NT2/D1 (cell line): Measurements from ENCODE around the gene LTBP1.

Experiments used
- DNase-seq: peaks from one replicate; pipeline ENCODE4 v3.0.0-alpha.2; 2011; ENCODE audit warnings: low read depth, low spot score
- H3K27me3 ChIP-seq: 2 replicates; pipeline ENCODE4 v1.6.0; 2011; ENCODE audit warnings: mild to moderate bottlenecking; ENCODE audit not compliant: insufficient read length, insufficient read depth
- H3K36me3 ChIP-seq: 2 replicates; pipeline ENCODE4 v1.6.1; 2011; ENCODE audit warnings: mild to moderate bottlenecking, low read length, mixed read lengths; ENCODE audit not compliant: insufficient read depth, insufficient read length
- H3K4me1 ChIP-seq: 2 replicates; pipeline ENCODE4 v1.5.1; 2011; ENCODE audit not compliant: insufficient read depth, insufficient read length
- H3K4me3 ChIP-seq: 2 replicates; pipeline ENCODE4 v1.5.1; 2011; ENCODE audit warnings: low read depth; ENCODE audit not compliant: insufficient read length
- H3K9ac ChIP-seq: 2 replicates; pipeline ENCODE4 v1.6.0; 2011; ENCODE audit warnings: low read depth; ENCODE audit not compliant: insufficient read length
- H3K9me3 ChIP-seq: 2 replicates; pipeline ENCODE4 v1.5.1; 2011; ENCODE audit warnings: mild to moderate bottlenecking, low read length; ENCODE audit not compliant: insufficient read depth
- SUZ12 ChIP-seq: IDR thresholded peaks from 2 replicates; pipeline ENCODE4 v1.6.1; 2011; ENCODE audit not compliant: insufficient read length, insufficient read depth; ENCODE audit errors: extremely low read depth
- YY1 ChIP-seq: IDR thresholded peaks from 2 replicates; pipeline ENCODE4 v1.6.1; 2011; ENCODE audit not compliant: insufficient read length, insufficient read depth
- ZNF274 ChIP-seq: IDR thresholded peaks from 2 replicates; pipeline ENCODE4 v1.6.1; 2011; ENCODE audit warnings: mild to moderate bottlenecking, low read depth, low read length

The LTBP1 gene

DNA sequence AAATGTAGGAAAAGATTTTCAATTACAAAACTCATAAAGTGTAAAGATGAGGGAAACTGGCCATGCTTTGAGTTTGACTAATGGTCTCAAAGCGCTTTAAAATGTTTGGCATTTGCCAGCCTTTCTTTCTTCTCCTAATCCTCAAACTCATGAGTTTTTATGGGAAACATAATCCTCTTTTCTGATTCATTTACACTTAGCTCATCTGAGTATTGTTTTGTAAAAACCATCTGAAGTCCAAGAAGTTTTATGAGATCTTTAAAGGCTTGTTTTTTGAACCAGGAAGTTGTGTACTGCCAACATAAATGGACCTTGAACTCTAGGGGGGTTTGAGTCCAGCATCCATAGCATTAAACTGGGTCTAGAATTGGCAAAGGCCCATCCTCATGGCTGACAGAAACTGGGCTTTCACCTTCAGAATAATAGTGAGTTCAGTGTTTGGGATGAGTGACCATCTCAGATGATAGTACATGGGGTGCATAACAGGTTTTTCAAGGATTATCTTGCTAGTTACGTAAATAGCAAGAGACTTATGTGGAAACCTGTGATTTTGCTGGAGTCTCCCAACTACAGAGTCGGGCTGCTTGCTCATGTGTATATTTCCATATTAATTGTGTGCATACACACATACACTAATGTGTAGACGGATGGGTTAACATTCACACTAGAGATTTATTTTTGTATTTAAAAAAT, 3.8 kb upstream of the LTBP1 start:
- no peak overlapping the region for H3K4me3 ChIP-seq
- TF ChIP-seq ZNF274, result no peak
- TF ChIP-seq SUZ12, result no peak
- no peak for TF ChIP-seq YY1
- H3K36me3 ChIP-seq, result no peaks in the 10 kb centered on the region
- no peaks in the 10 kb centered on the region for H3K9me3 ChIP-seq
- no peaks in the 10 kb centered on the region for H3K27me3 ChIP-seq
- DNase-seq, result no peak
- H3K9ac ChIP-seq, result no peak overlapping the region
- no peaks in the 10 kb centered on the region for H3K4me1 ChIP-seq

DNA sequence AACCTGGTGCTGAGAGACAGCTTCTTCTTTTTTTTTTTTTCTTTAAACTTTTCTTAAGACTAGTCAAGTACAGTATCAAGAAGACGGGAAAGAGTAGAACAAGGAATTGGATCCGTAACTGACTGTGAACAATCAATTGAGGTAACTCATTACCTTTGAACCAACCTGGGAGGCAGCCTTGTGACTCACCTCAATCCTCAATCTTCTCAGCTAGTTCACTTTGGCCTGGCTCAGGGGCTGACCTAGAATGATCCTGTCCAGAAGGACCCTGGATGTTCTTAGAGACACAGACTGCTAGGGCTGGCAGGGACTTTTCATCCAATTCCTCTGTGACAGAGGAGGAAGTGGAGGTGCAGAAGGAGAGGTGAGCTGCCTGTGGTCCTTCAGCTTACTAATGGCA, 1.5 kb upstream of the LTBP1 start:
- Histone ChIP-seq H3K36me3 (no peaks in the 10 kb centered on the region), H3K27me3 (no peaks in the 10 kb centered on the region), H3K9ac (no peak overlapping the region), H3K4me1 (no peaks in the 10 kb centered on the region), H3K9me3 (no peaks in the 10 kb centered on the region), H3K4me3 (no peak overlapping the region)
- no peak for TF ChIP-seq SUZ12
- no peak for DNase-seq

DNA sequence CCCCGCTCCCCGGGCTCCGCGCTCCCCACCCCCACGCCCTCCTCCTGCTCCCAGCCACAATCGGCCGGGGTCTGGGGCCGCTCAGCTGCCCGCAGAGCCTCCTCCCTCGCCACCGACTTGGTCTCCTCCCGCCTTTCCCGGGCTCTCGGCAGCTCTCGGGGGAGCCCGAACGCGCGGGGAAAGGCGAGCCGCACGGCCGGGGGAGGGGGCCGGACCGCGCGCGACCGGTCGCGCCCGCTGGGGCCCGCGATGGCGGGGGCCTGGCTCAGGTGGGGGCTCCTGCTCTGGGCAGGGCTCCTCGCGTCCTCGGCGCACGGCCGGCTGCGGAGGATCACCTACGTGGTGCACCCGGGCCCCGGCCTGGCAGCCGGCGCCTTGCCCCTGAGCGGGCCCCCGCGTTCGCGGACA, 327 bp downstream of the LTBP1 start:
- Histone ChIP-seq H3K4me3 (peak overlapping the region; percentile 55), H3K27me3 (no peaks in the 10 kb centered on the region), H3K9ac (peak overlapping the region; percentile 85), H3K36me3 (no peaks in the 10 kb centered on the region), H3K9me3 (no peaks in the 10 kb centered on the region), H3K4me1 (no peaks in the 10 kb centered on the region)
- TF ChIP-seq SUZ12 (no peak), ZNF274 (no peak), YY1 (no peak)
- no peak for DNase-seq

DNA sequence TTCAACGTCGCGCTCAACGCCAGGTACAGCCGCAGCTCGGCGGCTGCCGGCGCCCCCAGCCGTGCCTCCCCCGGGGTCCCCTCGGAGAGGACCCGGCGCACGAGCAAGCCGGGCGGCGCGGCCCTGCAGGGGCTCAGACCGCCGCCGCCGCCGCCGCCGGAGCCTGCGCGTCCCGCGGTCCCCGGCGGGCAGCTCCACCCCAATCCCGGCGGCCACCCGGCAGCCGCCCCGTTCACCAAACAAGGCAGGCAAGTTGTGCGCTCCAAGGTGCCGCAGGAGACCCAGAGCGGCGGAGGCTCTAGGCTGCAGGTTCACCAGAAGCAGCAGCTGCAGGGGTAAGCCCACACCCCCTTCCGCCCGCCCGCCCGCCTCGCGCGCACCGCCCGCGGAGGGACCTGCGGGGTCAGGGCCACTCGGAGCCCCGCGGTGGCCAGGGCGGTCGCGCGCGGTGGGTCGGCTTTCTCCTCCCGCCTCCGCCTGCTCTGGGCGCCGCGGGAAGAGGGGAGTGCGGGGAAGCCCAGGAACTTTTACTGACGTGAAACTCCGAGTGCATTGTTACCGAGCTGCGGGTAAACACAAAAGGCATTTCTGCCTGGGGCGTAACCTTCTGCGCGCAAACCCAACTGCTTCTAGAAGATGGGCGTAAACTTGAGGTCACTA, 861 bp downstream of the LTBP1 start:
- H3K4me1 ChIP-seq, result no peaks in the 10 kb centered on the region
- TF ChIP-seq SUZ12 (no peak), ZNF274 (no peak), YY1 (no peak)
- no peaks in the 10 kb centered on the region for H3K9me3 ChIP-seq
- peak overlapping the region; percentile 85 for H3K9ac ChIP-seq
- H3K27me3 ChIP-seq, result no peaks in the 10 kb centered on the region
- H3K4me3 ChIP-seq, result peak overlapping the region; percentile 55
- H3K36me3 ChIP-seq, result no peaks in the 10 kb centered on the region
- DNase-seq, result no peak

DNA sequence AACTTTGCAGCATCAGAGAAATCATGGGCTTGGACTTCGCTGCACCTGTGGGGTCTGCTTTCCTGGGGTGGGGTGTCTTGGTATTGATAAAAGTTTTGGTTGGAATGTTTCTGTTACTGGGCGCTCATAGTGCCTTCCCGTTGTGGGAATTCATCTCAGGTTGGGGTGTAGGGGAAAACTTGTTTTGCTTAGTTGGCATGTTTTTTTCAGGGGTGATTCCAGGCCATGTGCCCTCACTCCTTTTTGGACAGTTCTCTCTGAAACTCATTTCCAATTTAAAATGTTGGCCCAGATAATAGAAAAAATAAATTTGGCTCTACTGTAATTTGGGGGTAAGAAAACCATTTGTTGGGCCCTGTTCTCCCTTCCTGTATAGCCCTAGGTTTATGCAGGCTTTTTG, 1.5 kb downstream of the LTBP1 start:
- Histone ChIP-seq H3K4me3 (peak overlapping the region; percentile 55), H3K9me3 (no peaks in the 10 kb centered on the region), H3K36me3 (no peaks in the 10 kb centered on the region), H3K9ac (peak overlapping the region; percentile 32), H3K4me1 (no peaks in the 10 kb centered on the region), H3K27me3 (no peaks in the 10 kb centered on the region)
- DNase-seq, result no peak
- no peak for TF ChIP-seq ZNF274
- no peak for TF ChIP-seq SUZ12
- TF ChIP-seq YY1, result no peak

DNA sequence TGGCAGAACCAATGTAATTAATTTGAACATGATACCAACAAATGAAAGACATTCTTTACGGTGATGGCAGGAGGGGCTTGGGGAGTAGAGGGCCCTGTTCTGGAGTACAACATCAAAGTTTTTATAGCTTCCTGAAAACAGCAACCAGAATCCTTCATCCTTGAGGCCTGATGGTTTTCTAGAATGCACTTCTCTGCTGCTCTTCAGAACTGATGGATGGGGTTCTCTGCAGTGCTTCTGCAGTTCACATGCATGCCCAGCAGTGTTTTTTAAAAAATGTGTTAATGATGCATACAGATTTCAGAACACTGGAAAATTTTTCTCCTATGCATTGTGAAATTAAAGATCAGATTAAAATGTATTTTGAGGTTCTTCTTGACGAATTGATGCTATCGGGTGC, 2.5 kb downstream of the LTBP1 start:
- Histone ChIP-seq H3K36me3 (no peaks in the 10 kb centered on the region), H3K4me3 (no peak overlapping the region), H3K9ac (no peak overlapping the region), H3K27me3 (no peaks in the 10 kb centered on the region), H3K4me1 (no peaks in the 10 kb centered on the region), H3K9me3 (no peaks in the 10 kb centered on the region)
- no peak for DNase-seq
- no peak for TF ChIP-seq ZNF274
- no peak for TF ChIP-seq SUZ12
- no peak for TF ChIP-seq YY1

DNA sequence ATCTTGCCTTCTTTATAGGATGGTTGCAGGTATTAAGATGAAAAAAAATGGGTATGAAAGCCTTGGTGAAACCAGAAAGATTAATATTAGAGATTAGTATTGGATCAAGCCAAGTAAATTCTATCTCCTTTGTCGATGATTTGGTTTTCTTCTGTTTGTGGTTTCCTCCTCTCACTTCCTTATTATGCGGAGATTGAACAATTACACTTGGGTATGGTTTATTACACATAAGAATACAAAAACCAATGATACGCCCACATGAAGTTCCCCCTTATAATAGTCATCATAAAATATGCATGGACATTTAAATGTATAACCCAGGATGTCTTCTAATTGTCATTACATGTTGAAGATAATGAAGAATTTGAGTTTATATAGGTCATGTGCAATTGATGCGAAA, 4.9 kb downstream of the LTBP1 start:
- Histone ChIP-seq H3K36me3 (no peaks in the 10 kb centered on the region), H3K4me1 (no peaks in the 10 kb centered on the region), H3K27me3 (no peaks in the 10 kb centered on the region), H3K9me3 (no peaks in the 10 kb centered on the region), H3K9ac (no peak overlapping the region), H3K4me3 (no peak overlapping the region)
- TF ChIP-seq ZNF274 (no peak), YY1 (no peak), SUZ12 (no peak)
- no peak for DNase-seq
